Measurements from ENCODE around the gene RTN4.

Gene RTN4

DNA sequence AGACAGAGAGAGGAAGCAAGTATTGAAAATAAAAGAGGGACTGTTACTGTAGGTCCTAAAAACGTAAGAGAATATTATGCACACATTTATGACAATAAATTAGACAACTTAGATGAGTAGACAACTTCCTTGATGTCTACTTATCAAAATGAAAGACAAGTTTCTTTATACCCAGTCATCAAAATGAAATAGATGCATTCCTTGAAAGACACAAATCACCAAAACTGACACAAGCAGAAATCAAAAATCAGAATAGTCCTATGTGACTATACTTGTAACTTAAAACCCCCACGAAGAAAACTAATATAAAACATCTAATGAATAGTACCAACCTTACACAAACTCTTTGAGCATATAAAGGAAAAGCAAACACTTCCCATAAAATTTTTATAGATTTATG is 14.5 kb downstream of the RTN4 start:
- TF ChIP-seq, protein P1, sequence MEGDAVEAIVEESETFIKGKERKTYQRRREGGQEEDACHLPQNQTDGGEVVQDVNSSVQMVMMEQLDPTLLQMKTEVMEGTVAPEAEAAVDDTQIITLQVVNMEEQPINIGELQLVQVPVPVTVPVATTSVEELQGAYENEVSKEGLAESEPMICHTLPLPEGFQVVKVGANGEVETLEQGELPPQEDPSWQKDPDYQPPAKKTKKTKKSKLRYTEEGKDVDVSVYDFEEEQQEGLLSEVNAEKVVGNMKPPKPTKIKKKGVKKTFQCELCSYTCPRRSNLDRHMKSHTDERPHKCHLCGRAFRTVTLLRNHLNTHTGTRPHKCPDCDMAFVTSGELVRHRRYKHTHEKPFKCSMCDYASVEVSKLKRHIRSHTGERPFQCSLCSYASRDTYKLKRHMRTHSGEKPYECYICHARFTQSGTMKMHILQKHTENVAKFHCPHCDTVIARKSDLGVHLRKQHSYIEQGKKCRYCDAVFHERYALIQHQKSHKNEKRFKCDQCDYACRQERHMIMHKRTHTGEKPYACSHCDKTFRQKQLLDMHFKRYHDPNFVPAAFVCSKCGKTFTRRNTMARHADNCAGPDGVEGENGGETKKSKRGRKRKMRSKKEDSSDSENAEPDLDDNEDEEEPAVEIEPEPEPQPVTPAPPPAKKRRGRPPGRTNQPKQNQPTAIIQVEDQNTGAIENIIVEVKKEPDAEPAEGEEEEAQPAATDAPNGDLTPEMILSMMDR (IDR thresholded peaks at IDR 0.05; ENCODE audit: control insufficient read depth, extremely low read depth, insufficient read depth) = no peak
- no peak for DNase-seq (ENCODE audit: low read depth)
- H3K4me3 ChIP-seq (ENCODE audit: low read depth, low read length) = no peak overlapping the region

DNA sequence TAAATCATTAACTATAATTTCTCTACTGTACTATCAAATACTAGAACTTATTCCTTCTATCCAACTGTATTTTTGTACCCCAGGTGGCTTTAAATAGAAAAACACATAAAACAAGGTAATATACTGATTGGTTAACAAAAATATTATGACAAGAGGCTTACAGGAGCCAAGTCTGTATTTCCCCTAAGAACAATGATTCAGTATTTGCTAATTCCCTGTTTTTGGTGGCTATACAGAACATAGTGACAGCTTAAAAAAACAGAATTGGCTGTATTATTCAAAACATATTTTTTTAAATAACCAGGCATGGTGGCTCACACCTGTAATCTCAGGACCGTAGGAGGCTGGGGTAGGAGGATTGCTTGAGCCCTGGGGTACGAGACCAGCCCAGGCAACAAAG is 16.3 kb downstream of the RTN4 start:
- DNase-seq (ENCODE audit: low read depth) = no peak
- TF ChIP-seq, protein P1 (IDR thresholded peaks at IDR 0.05; ENCODE audit: control insufficient read depth, extremely low read depth, insufficient read depth) = no peak
- no peak overlapping the region for H3K4me3 ChIP-seq (ENCODE audit: low read depth, low read length)

DNA sequence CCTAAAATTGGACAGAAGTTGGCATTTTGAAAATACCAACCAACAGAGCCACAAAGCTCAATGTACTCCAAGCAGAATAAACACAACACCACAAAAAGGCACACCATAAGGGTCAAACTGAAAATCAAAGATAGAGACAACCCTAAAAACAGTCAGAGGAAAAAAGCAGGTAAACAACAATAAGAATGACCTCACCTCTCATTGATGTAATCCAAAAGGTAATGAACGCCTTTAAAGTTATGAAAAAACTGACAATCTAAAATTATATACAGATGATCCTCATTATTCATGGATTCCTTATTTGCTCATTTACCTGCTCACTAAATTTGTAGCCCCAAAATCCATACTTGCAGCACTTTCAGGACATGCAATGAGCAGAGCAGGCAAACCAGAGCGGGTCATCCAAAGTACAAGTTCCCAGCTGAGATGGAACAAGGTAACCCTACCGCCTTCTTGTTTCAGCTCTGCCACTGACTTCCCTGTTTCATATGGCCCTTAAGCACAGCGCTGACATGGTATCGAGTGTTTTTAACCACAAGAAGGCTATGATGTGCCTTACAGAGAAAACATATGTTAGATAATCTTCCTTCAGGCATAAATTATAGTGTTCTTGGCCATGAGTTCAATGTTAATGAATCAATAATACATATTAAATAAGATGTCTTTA is 17.0 kb downstream of the RTN4 start:
- no peak for DNase-seq (ENCODE audit: low read depth)
- H3K4me3 ChIP-seq (ENCODE audit: low read depth, low read length) = no peak overlapping the region

DNA sequence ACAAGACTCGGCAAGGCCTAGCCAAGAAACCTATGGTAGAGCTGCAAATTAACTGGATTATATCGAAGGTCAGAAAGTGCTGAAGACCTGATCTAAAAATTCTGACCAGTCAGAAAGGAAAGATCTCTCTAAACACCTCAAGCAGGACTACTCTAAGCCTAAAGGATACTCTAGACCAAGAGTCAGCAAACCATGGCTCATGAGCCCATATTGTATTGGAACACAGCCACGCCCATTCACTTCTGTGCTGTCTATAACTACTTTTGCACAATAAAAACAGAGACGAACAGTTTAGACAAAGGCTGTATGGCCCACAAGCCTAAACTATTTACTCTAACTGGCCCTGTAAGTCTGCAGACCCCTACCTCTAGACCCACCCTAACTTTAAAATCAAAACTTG is 18.7 kb downstream of the RTN4 start:
- TF ChIP-seq, protein P1 (IDR thresholded peaks at IDR 0.05; ENCODE audit: control insufficient read depth, extremely low read depth, insufficient read depth) = no peak
- no peak for DNase-seq (ENCODE audit: low read depth)
- no peak overlapping the region for H3K4me3 ChIP-seq (ENCODE audit: low read depth, low read length)

More for the DNA sequence above, 17.0 kb downstream of the RTN4 start:
- TF ChIP-seq, protein P1 (IDR thresholded peaks at IDR 0.05; ENCODE audit: control insufficient read depth, extremely low read depth, insufficient read depth) = no peak

DNA sequence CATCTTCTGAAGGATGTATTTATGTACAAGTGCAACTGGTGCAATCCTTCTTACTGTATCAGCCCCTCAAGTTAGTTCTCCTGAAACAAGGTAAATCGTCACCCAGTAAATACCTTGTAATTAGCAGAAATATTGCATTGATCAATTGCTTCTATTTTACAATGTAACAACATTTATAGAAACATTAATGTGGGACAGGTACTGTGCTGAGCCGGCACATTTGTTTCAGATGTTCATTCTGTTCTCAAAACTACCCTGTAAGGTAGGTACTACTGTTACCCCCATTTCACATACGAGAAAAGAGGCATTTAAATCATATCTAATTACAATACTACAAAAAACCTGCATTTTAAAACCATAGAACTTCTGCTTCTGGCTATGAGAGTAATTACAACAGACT is 19.5 kb downstream of the RTN4 start:
- TF ChIP-seq, protein P1 (IDR thresholded peaks at IDR 0.05; ENCODE audit: control insufficient read depth, extremely low read depth, insufficient read depth) = no peak

DNA sequence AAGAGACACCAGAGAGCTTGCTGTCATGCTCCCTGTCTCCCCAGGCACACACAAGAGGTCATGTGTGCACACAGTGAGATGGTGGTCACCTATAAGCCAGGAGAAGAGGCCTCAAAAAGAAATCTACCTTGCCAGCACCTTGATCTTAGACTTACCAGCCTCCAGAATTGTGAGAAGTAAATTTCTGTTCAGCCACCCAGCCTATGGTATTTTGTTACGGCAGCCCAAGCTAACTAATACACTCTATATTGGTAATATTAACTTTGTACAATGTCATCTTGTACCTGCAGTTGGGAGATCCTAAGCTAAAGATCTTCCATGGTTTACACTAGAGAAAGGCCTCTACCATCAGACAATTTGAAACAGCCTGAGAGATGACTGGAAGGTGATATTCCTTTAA is 21.2 kb downstream of the RTN4 start:
- TF ChIP-seq, protein P1 (IDR thresholded peaks at IDR 0.05; ENCODE audit: control insufficient read depth, extremely low read depth, insufficient read depth) = no peak
- H3K4me3 ChIP-seq (ENCODE audit: low read depth, low read length) = no peak overlapping the region
- DNase-seq (ENCODE audit: low read depth) = no peak

More for the DNA sequence above, 19.5 kb downstream of the RTN4 start:
- H3K4me3 ChIP-seq (ENCODE audit: low read depth, low read length) = no peak overlapping the region
- no peak for DNase-seq (ENCODE audit: low read depth)

DNA sequence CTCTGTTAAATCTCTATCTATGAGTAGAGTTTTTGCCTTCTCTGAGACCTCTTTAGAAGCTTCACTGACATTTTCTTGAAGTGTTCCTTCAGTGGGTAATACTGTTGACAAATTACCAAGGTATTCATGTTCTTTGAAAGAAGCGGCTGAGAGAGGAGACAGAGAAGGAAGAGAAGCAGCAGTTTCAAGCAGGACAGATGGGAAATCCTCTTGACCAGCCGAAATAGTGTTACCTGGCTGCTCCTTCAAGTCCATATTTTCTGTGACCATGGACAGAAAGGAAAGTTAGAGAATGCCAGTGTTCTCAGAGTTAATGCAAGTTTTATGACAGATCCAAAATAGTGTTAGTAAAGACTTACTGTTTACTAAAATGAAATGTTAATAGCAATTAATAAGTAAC is 23.0 kb downstream of the RTN4 start:
- H3K4me3 ChIP-seq (ENCODE audit: low read depth, low read length) = no peak overlapping the region
- DNase-seq (ENCODE audit: low read depth) = no peak

More for the DNA sequence above, 23.0 kb downstream of the RTN4 start:
- TF ChIP-seq, protein P1 (IDR thresholded peaks at IDR 0.05; ENCODE audit: control insufficient read depth, extremely low read depth, insufficient read depth) = no peak

Measured in LNCaP clone FGC (cell line).